ENCODE measurements around the gene GFI1B.
A peak's percentile ranks its signal among the peaks of the same experiment; 100 is the strongest.

GFI1B gene

GRCh38 chr9:132978451-132979131 is at the start of gene GFI1B:
Gene GFI1B (plus strand): TSS chr9:132978694. CDS start chr9:132986679, 7,985 bp downstream.
- no peak within 1 kb of the TSS for H3K4me3 ChIP-seq (replicated peaks; ENCODE audit: low read depth, low read length)
- TF ChIP-seq CTCF (IDR thresholded peaks at IDR 0.05; ENCODE audit: low read length, missing control alignments): no peak
- no peak for DNase-seq (ENCODE audit: low read depth)

GRCh38 chr9:132931178-132931735 is 47.2 kb upstream of the GFI1B start:
- no peak overlapping the region for H3K4me3 ChIP-seq (replicated peaks; ENCODE audit: low read depth, low read length)
- no peak for DNase-seq (ENCODE audit: low read depth)
- TF ChIP-seq CTCF (IDR thresholded peaks at IDR 0.05; ENCODE audit: low read length, missing control alignments): no peak

GRCh38 chr9:132935026-132935425 is 43.5 kb upstream of the GFI1B start:
- no peak overlapping the region for H3K4me3 ChIP-seq (replicated peaks; ENCODE audit: low read depth, low read length)
- TF ChIP-seq CTCF (IDR thresholded peaks at IDR 0.05; ENCODE audit: low read length, missing control alignments): no peak
- DNase-seq (ENCODE audit: low read depth): no peak

GRCh38 chr9:132937463-132937901 is 41.0 kb upstream of the GFI1B start:
- DNase-seq (ENCODE audit: low read depth): peak; percentile 16
- H3K4me3 ChIP-seq (replicated peaks; ENCODE audit: low read depth, low read length): no peak overlapping the region
- TF ChIP-seq CTCF (IDR thresholded peaks at IDR 0.05; ENCODE audit: low read length, missing control alignments): no peak

GRCh38 chr9:132939169-132939568 is 39.3 kb upstream of the GFI1B start:
- no peak for TF ChIP-seq CTCF (IDR thresholded peaks at IDR 0.05; ENCODE audit: low read length, missing control alignments)
- no peak for DNase-seq (ENCODE audit: low read depth)
- no peak overlapping the region for H3K4me3 ChIP-seq (replicated peaks; ENCODE audit: low read depth, low read length)

GRCh38 chr9:132942541-132943182 is 35.8 kb upstream of the GFI1B start:
- peak overlapping the region; percentile 97 for H3K4me3 ChIP-seq (replicated peaks; ENCODE audit: low read depth, low read length)
- TF ChIP-seq CTCF (IDR thresholded peaks at IDR 0.05; ENCODE audit: low read length, missing control alignments): no peak
- peak; percentile 34 for DNase-seq (ENCODE audit: low read depth)

Measured in fibroblast of pulmonary artery (primary cell).